Bronchial epithelial cell (primary cell): Measurements from ENCODE around the gene KCNMB1. TPM values are rescaled to one million over a fixed set of nuclear protein-coding genes. Genes with fewer than 3 reads are reported as not detected.
"Not testable (repeated sequence)": the region's sequence is repeated elsewhere in the genome, so short reads cannot be mapped to it uniquely, and the experiment has no call there.

Experiments
- DNase-seq: peaks from one replicate; pipeline ENCODE4 v3.0.0-alpha.2; 2010; ENCODE audit warnings: low read depth
- FAIRE-seq: peaks from 2 replicates; lab custom pipeline; 2011; peaks lifted over from hg19 to GRCh38; lab: Jason Lieb, UNC
- H3K27me3 ChIP-seq: 2 replicates; pipeline ENCODE4 v1.5.1; 2011; ENCODE audit warnings: low read length; ENCODE audit not compliant: control insufficient read depth, insufficient read depth
- H3K36me3 ChIP-seq: 2 replicates; pipeline ENCODE4 v1.5.1; 2011; ENCODE audit warnings: low read length; ENCODE audit not compliant: control insufficient read depth, insufficient read depth
- H3K4me3 ChIP-seq: 2 replicates; pipeline ENCODE4 v1.5.1; 2011; ENCODE audit warnings: mild to moderate bottlenecking, low read depth, low read length, control low read depth
- total RNA-seq: library from RNA; depleted of rRNA; stranded (reverse); fragments of >200 nt; gene quantifications from 2 replicates; pipeline ENCODE4 v1.2.1, GENCODE V29; 2014
- TF ChIP-seq, protein P1 (sequence below): IDR thresholded peaks from 2 replicates; pipeline ENCODE4 v1.5.1; 2011; ENCODE audit warnings: mild to moderate bottlenecking, moderate library complexity, low read length, control low read depth, inconsistent platforms; ENCODE audit not compliant: insufficient read depth, severe bottlenecking

The KCNMB1 gene
- total RNA-seq, 1 donor from 2014 or later = not detected

- no peaks in the 10 kb centered on the region for H3K27me3 ChIP-seq
- TF ChIP-seq, protein P1, sequence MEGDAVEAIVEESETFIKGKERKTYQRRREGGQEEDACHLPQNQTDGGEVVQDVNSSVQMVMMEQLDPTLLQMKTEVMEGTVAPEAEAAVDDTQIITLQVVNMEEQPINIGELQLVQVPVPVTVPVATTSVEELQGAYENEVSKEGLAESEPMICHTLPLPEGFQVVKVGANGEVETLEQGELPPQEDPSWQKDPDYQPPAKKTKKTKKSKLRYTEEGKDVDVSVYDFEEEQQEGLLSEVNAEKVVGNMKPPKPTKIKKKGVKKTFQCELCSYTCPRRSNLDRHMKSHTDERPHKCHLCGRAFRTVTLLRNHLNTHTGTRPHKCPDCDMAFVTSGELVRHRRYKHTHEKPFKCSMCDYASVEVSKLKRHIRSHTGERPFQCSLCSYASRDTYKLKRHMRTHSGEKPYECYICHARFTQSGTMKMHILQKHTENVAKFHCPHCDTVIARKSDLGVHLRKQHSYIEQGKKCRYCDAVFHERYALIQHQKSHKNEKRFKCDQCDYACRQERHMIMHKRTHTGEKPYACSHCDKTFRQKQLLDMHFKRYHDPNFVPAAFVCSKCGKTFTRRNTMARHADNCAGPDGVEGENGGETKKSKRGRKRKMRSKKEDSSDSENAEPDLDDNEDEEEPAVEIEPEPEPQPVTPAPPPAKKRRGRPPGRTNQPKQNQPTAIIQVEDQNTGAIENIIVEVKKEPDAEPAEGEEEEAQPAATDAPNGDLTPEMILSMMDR = no peak
- H3K36me3 ChIP-seq = no peaks in the 10 kb centered on the region
- FAIRE-seq (no peak), DNase-seq (no peak)
- no peak overlapping the region for H3K4me3 ChIP-seq
Observed at GRCh38 chr5:170382790-170383189, 6.4 kb downstream of the KCNMB1 start.

- H3K4me3 ChIP-seq = no peak overlapping the region
- peak; percentile 68 for FAIRE-seq
- DNase-seq = no peak
- no peaks in the 10 kb centered on the region for H3K27me3 ChIP-seq
- TF ChIP-seq, protein P1 = no peak
- no peaks in the 10 kb centered on the region for H3K36me3 ChIP-seq
Observed at GRCh38 chr5:170380361-170380951, 8.7 kb downstream of the KCNMB1 start.

DNA sequence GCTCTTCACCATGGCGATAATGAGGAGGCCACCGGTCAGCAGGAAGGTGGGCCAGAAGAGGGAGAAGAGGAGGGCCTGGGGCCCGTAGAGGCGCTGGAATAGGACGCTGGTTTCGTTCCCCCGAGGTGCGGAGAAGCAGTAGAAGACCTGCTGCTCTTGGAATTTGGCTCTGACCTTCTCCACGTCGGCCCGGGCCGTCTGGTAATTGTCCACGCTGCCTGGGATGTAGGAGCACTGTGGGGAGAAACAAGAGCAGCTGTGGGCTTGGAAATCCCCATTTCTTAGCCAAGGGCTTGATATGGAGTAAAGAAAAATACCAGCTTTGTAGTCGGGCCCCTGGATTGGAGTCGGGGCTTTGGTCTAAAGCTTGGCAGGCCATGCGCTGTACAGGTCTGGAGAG, 10.4 kb downstream of the KCNMB1 start:
- Histone ChIP-seq H3K36me3 (no peaks in the 10 kb centered on the region), H3K4me3 (no peak overlapping the region), H3K27me3 (no peaks in the 10 kb centered on the region)
- FAIRE-seq = no peak
- TF ChIP-seq, protein P1 = no peak
- no peak for DNase-seq

DNA sequence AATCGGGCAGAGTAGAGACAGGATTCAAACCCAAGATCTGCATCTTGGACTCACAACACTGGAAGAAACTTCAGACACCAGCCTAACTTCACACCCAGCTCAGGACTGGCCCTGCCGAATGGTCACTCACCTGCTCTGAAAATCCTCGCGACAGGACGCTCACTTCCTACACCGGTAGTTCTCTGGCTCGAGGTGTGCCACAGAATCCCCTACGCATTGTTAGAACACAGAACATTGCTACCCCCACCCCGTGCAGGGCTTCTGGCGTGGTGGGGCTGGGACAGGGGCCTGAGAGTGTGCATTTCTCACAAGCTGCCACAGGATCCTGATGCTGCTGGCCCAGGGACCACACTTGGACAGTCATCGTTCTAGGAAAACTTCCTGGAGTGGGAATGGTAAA, 12.1 kb downstream of the KCNMB1 start:
- H3K4me3 ChIP-seq = no peak overlapping the region
- DNase-seq (no peak), FAIRE-seq (no peak)
- TF ChIP-seq, protein P1 = no peak
- no peaks in the 10 kb centered on the region for H3K36me3 ChIP-seq
- no peaks in the 10 kb centered on the region for H3K27me3 ChIP-seq

DNA sequence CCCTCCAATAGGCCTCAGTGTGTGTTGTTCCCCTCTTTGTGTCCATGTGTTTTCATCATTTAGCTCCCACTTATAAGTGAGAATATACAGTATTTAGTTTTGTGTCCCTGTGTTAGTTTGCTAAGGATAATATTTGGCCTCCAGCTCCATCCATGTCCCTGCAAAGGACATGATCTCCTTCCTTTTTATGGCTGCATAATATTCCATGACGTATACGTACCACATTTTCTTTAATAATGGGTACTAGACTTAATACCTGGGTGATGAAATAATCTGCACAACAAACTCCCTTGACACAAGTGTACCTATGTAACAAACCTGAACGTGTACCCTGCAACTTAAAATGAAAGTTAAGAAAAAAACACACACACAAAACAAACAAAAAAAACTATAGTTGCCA, 12.6 kb downstream of the KCNMB1 start:
- not testable (repeated sequence) for H3K27me3 ChIP-seq, DNase-seq, FAIRE-seq, H3K36me3 ChIP-seq, H3K4me3 ChIP-seq

- Histone ChIP-seq H3K27me3 (no peaks in the 10 kb centered on the region), H3K4me3 (no peak overlapping the region), H3K36me3 (no peaks in the 10 kb centered on the region)
- TF ChIP-seq, protein P1 = no peak
- FAIRE-seq (no peak), DNase-seq (no peak)
Observed at GRCh38 chr5:170375283-170375682, 13.9 kb downstream of the KCNMB1 start.
